Smooth muscle cell (in vitro differentiated cells): Measurements from ENCODE around the gene FSHR. TPM values are rescaled to one million over a fixed set of nuclear protein-coding genes. Genes with fewer than 3 reads are reported as not detected.

Experiments
- DNase-seq: peaks from one replicate; lab custom pipeline; 2025; ENCODE audit not compliant: unreplicated experiment; lab: John Stamatoyannopoulos, UW
- H2AFZ ChIP-seq: fragments of 200-600 bp; sonication (generic); 2 replicates; pipeline ENCODE4 v1.6.0; 2016; ENCODE audit warnings: antibody characterized with exemption, low read depth, mild to moderate bottlenecking
- H3F3A ChIP-seq: fragments of 200-600 bp; sonication (generic); 2 replicates; pipeline ENCODE4 v1.6.0; 2017; ENCODE audit warnings: antibody characterized with exemption, low read depth
- H3K27ac ChIP-seq: fragments of 200-600 bp; sonication (generic); 2 replicates; pipeline ENCODE4 v1.5.1; 2016; ENCODE audit warnings: low read depth, mild to moderate bottlenecking
- H3K27me3 ChIP-seq: fragments of 200-600 bp; sonication (generic); 2 replicates; pipeline ENCODE4 v1.6.1; 2016; ENCODE audit warnings: low read depth, mild to moderate bottlenecking
- H3K36me3 ChIP-seq: fragments of 200-600 bp; sonication (generic); 2 replicates; pipeline ENCODE4 v1.5.1; 2016; ENCODE audit warnings: low read depth
- H3K4me1 ChIP-seq: fragments of 200-600 bp; sonication (generic); 2 replicates; pipeline ENCODE4 v1.5.1; 2016; ENCODE audit warnings: low read depth
- H3K4me2 ChIP-seq: fragments of 200-600 bp; sonication (generic); 2 replicates; pipeline ENCODE4 v1.6.0; 2016; ENCODE audit warnings: mild to moderate bottlenecking
- H3K4me3 ChIP-seq: fragments of 200-600 bp; sonication (generic); 2 replicates; pipeline ENCODE4 v1.5.1; 2016; ENCODE audit warnings: mild to moderate bottlenecking
- H3K79me2 ChIP-seq: fragments of 200-600 bp; sonication (generic); 2 replicates; pipeline ENCODE4 v1.6.0; 2016; ENCODE audit warnings: low read depth, mild to moderate bottlenecking
- H3K9ac ChIP-seq: fragments of 200-600 bp; sonication (generic); 2 replicates; pipeline ENCODE4 v1.6.0; 2016; ENCODE audit warnings: low read depth
- H3K9me3 ChIP-seq: fragments of 200-600 bp; sonication (generic); replicated peaks from 2 replicates; pipeline ENCODE4 v1.5.1; 2016; ENCODE audit warnings: low read depth
- H4K20me1 ChIP-seq: fragments of 200-600 bp; sonication (generic); 2 replicates; pipeline ENCODE4 v1.6.0; 2016; ENCODE audit warnings: low read depth
- CTCF ChIP-seq: fragments of 200-600 bp; sonication (generic); IDR thresholded peaks from 2 replicates; pipeline ENCODE4 v1.5.1; 2017; ENCODE audit warnings: borderline replicate concordance, mild to moderate bottlenecking, antibody characterized with exemption; ENCODE audit not compliant: insufficient read depth, poor library complexity, severe bottlenecking
- WGBS: methylation state at CpG from one replicate; pipeline ENCODE4 v1.1.7; 2016; ENCODE audit warnings: low lambda C conversion rate; 5-methylcytosine and 5-hydroxymethylcytosine counted together
- polyA plus RNA-seq: library from polyadenylated mRNA; unstranded; fragments of >200 nt; fragmentation: Nextera tagmentation; extraction: Ambion mirVana; gene quantifications from 2 replicates; pipeline ENCODE4 v1.2.1, GENCODE V29; 2016
- total RNA-seq: library from RNA; depleted of rRNA; stranded (reverse); fragments of >200 nt; gene quantifications from 2 replicates; pipeline ENCODE4 v1.2.3, GENCODE V29; 2014

The FSHR gene
- total and polyA plus RNA-seq, 2 experiments from 2014 or later, result not detected

GRCh38 chr2:48954311-48954710 lies 200.0 kb downstream of the FSHR start:
- H3F3A ChIP-seq, result no peaks in the 10 kb centered on the region
- H3K27ac ChIP-seq, result peak overlapping the region; percentile 23
- 89% methylated on average over 3 of the region's 3 CpGs for WGBS
- no peaks in the 10 kb centered on the region for H3K9me3 ChIP-seq
- H3K4me3 ChIP-seq, result no peak overlapping the region
- no peak overlapping the region for H3K9ac ChIP-seq
- no peak for DNase-seq
- no peak overlapping the region for H3K4me2 ChIP-seq
- H3K27me3 ChIP-seq, result no peaks in the 10 kb centered on the region
- H3K4me1 ChIP-seq, result no peaks in the 10 kb centered on the region
- TF ChIP-seq CTCF, result no peak
- H3K36me3 ChIP-seq, result no peaks in the 10 kb centered on the region
- H4K20me1 ChIP-seq, result no peaks in the 10 kb centered on the region
- H2AFZ ChIP-seq, result no peak overlapping the region
- H3K79me2 ChIP-seq, result no peaks in the 10 kb centered on the region

- no peaks in the 10 kb centered on the region for H3K36me3 ChIP-seq
- H2AFZ ChIP-seq, result peak overlapping the region; percentile 28
- H4K20me1 ChIP-seq, result no peaks in the 10 kb centered on the region
- H3K79me2 ChIP-seq, result no peaks in the 10 kb centered on the region
- DNase-seq, result no peak
- no peaks in the 10 kb centered on the region for H3K27me3 ChIP-seq
- no peaks in the 10 kb centered on the region for H3K9me3 ChIP-seq
- H3K4me2 ChIP-seq, result peak overlapping the region; percentile 8
- H3F3A ChIP-seq, result no peaks in the 10 kb centered on the region
- no peak overlapping the region for H3K9ac ChIP-seq
- H3K4me1 ChIP-seq, result no peaks in the 10 kb centered on the region
- no peak overlapping the region for H3K4me3 ChIP-seq
- TF ChIP-seq CTCF, result no peak
- 84% methylated on average over 3 of the region's 3 CpGs for WGBS
- no peak overlapping the region for H3K27ac ChIP-seq
Measured at GRCh38 chr2:48952614-48953013, 201.7 kb downstream of the FSHR start.

GRCh38 chr2:48952143-48952542 lies 202.2 kb downstream of the FSHR start:
- Histone ChIP-seq H2AFZ (peak overlapping the region; percentile 28), H3K9me3 (no peaks in the 10 kb centered on the region), H3K27ac (no peak overlapping the region), H3K9ac (no peak overlapping the region), H3K4me3 (no peak overlapping the region), H3K27me3 (no peaks in the 10 kb centered on the region), H4K20me1 (no peaks in the 10 kb centered on the region), H3K36me3 (no peaks in the 10 kb centered on the region), H3K4me1 (no peaks in the 10 kb centered on the region), H3K79me2 (no peaks in the 10 kb centered on the region), H3K4me2 (peak overlapping the region; percentile 8), H3F3A (no peaks in the 10 kb centered on the region)
- 30% methylated on average over 5 of the region's 5 CpGs for WGBS
- no peak for TF ChIP-seq CTCF
- no peak for DNase-seq

- Histone ChIP-seq H3K4me1 (no peaks in the 10 kb centered on the region), H3K27ac (no peak overlapping the region)
- 41% methylated on average over 6 of the region's 6 CpGs for WGBS
Measured at GRCh38 chr2:48948400-48949125, 205.8 kb downstream of the FSHR start.

More at GRCh38 chr2:48948400-48949125, 205.8 kb downstream of the FSHR start:
- no peak for DNase-seq
- no peaks in the 10 kb centered on the region for H4K20me1 ChIP-seq
- no peak overlapping the region for H3K9ac ChIP-seq
- TF ChIP-seq CTCF, result no peak
- H3F3A ChIP-seq, result no peaks in the 10 kb centered on the region
- no peaks in the 10 kb centered on the region for H3K79me2 ChIP-seq
- H3K27me3 ChIP-seq, result no peaks in the 10 kb centered on the region
- no peak overlapping the region for H3K4me3 ChIP-seq
- no peaks in the 10 kb centered on the region for H3K36me3 ChIP-seq
- H3K4me2 ChIP-seq, result no peak overlapping the region
- peak overlapping the region; percentile 60 for H2AFZ ChIP-seq
- no peaks in the 10 kb centered on the region for H3K9me3 ChIP-seq
